H9 (cell line): ENCODE results near the gene IFT81. TPM values are rescaled to one million over a fixed set of nuclear protein-coding genes. Genes with fewer than 3 reads are reported as not detected.

Experiments used
- DNase-seq: peaks from one replicate; pipeline ENCODE4 v3.0.0-alpha.2; 2017
- H2AFZ ChIP-seq: one replicate; pipeline ENCODE4 v1.6.1; 2013; ENCODE audit warnings: mild to moderate bottlenecking, low read length, control low read depth, moderate library complexity
- H2AK5ac ChIP-seq: 2 replicates; pipeline ENCODE4 v1.6.1; 2013; ENCODE audit warnings: low read length, control low read depth, mixed read lengths; ENCODE audit not compliant: insufficient read length
- H2BK120ac ChIP-seq: one replicate; pipeline ENCODE4 v1.6.1; 2013; ENCODE audit warnings: low read depth, mild to moderate bottlenecking, low read length, control low read depth, inconsistent platforms; ENCODE audit not compliant: poor library complexity, severe bottlenecking
- H2BK12ac ChIP-seq: 2 replicates; pipeline ENCODE4 v1.6.1; 2013; ENCODE audit warnings: low read length, control low read depth, mixed read lengths, low read depth; ENCODE audit not compliant: insufficient read length
- H2BK15ac ChIP-seq: 2 replicates; pipeline ENCODE4 v1.6.1; 2013; ENCODE audit warnings: low read depth, low read length, control low read depth
- H2BK20ac ChIP-seq: one replicate; pipeline ENCODE4 v1.6.1; 2013; ENCODE audit warnings: low read depth, mild to moderate bottlenecking, low read length, control low read depth, inconsistent platforms; ENCODE audit not compliant: poor library complexity, severe bottlenecking
- H2BK5ac ChIP-seq: 2 replicates; pipeline ENCODE4 v1.6.1; 2013; ENCODE audit warnings: low read length, control low read depth, mixed read lengths; ENCODE audit not compliant: insufficient read length
- H3K14ac ChIP-seq: 2 replicates; pipeline ENCODE4 v1.6.1; 2013; ENCODE audit warnings: low read length, control low read depth; ENCODE audit not compliant: insufficient read depth
- H3K18ac ChIP-seq: 2 replicates; pipeline ENCODE4 v1.6.1; 2013; ENCODE audit warnings: low read depth, mild to moderate bottlenecking, mixed read lengths, low read length, control low read depth; ENCODE audit not compliant: insufficient read length
- H3K23ac ChIP-seq: 2 replicates; pipeline ENCODE4 v1.6.1; 2013; ENCODE audit warnings: low read length, control low read depth, mixed read lengths, low read depth; ENCODE audit not compliant: insufficient read length
- H3K23me2 ChIP-seq: 2 replicates; pipeline ENCODE4 v1.6.1; 2013; ENCODE audit warnings: low read depth, mild to moderate bottlenecking, mixed read lengths, low read length, control low read depth; ENCODE audit not compliant: insufficient read length, poor library complexity, severe bottlenecking
- H3K27ac ChIP-seq: 2 replicates; pipeline ENCODE4 v1.5.1; 2013; ENCODE audit warnings: low read length, control low read depth, mixed read lengths, low read depth; ENCODE audit not compliant: insufficient read length
- H3K27me3 ChIP-seq: 2 replicates; pipeline ENCODE4 v1.6.1; 2013; ENCODE audit warnings: low read length, control low read depth, inconsistent platforms; ENCODE audit not compliant: insufficient read depth
- H3K4ac ChIP-seq: 2 replicates; pipeline ENCODE4 v1.6.1; 2013; ENCODE audit warnings: low read depth, mild to moderate bottlenecking, control low read depth, inconsistent platforms, low read length, moderate library complexity
- H3K4me1 ChIP-seq: 2 replicates; pipeline ENCODE4 v1.6.1; 2013; ENCODE audit warnings: low read length, control low read depth, inconsistent platforms; ENCODE audit not compliant: insufficient read depth
- H3K4me2 ChIP-seq: 2 replicates; pipeline ENCODE4 v1.6.1; 2013; ENCODE audit warnings: low read length, control low read depth, mixed read lengths; ENCODE audit not compliant: insufficient read length, insufficient read depth
- H3K56ac ChIP-seq: 2 replicates; pipeline ENCODE4 v1.6.1; 2013; ENCODE audit warnings: low read depth, mild to moderate bottlenecking, mixed read lengths, low read length, control low read depth; ENCODE audit not compliant: insufficient read length
- H3K79me1 ChIP-seq: 2 replicates; pipeline ENCODE4 v1.6.1; 2013; ENCODE audit warnings: low read depth, mild to moderate bottlenecking, moderate library complexity, low read length, control low read depth, inconsistent platforms; ENCODE audit not compliant: insufficient read depth, poor library complexity, severe bottlenecking
- H3K79me2 ChIP-seq: 2 replicates; pipeline ENCODE4 v1.6.1; 2013; ENCODE audit warnings: low read length, control low read depth, inconsistent platforms; ENCODE audit not compliant: insufficient read depth
- H3K9ac ChIP-seq: 2 replicates; pipeline ENCODE4 v1.6.1; 2013; ENCODE audit warnings: low read length, control low read depth, mixed read lengths; ENCODE audit not compliant: insufficient read length; ENCODE audit errors: extremely low read depth
- H3K9me3 ChIP-seq: one replicate; pipeline ENCODE4 v1.6.1; 2013; ENCODE audit warnings: low read depth, low read length, inconsistent platforms; ENCODE audit not compliant: control insufficient read depth
- H3T11ph ChIP-seq: one replicate; pipeline ENCODE4 v1.6.1; 2013; ENCODE audit warnings: mild to moderate bottlenecking, low read length, control low read depth, inconsistent platforms
- H4K20me1 ChIP-seq: one replicate; pipeline ENCODE4 v1.6.1; 2013; ENCODE audit not compliant: control insufficient read depth, insufficient read length, insufficient read depth
- H4K5ac ChIP-seq: 2 replicates; pipeline ENCODE4 v1.6.1; 2013; ENCODE audit warnings: low read depth, mild to moderate bottlenecking, mixed read lengths, low read length, control low read depth; ENCODE audit not compliant: insufficient read length
- H4K8ac ChIP-seq: replicated peaks from 2 replicates; pipeline ENCODE4 v1.6.1; 2013; ENCODE audit warnings: low read length, control low read depth, mixed read lengths, low read depth; ENCODE audit not compliant: insufficient read length
- H4K91ac ChIP-seq: 2 replicates; pipeline ENCODE4 v1.6.1; 2013; ENCODE audit warnings: low read depth, mild to moderate bottlenecking, moderate library complexity, mixed read lengths, low read length, control low read depth; ENCODE audit not compliant: insufficient read length
- H3K27ac Mint-ChIP-seq, 3 experiments: 2 replicates in 2 of 3; 3 replicates in 1 of 3; pipeline ENCODE4 v1.8.0; 2020 to 2021; ENCODE audit warnings: mixed read lengths in 3 of 3, mild to moderate bottlenecking in 1 of 3, moderate library complexity in 1 of 3
- H3K27me3 Mint-ChIP-seq: 2 replicates; pipeline ENCODE4 v1.8.0; 2021; ENCODE audit warnings: low read depth, mild to moderate bottlenecking, moderate library complexity, mixed read lengths
- H3K36me3 Mint-ChIP-seq, 3 experiments: 2 replicates in 2 of 3; 3 replicates in 1 of 3; pipeline ENCODE4 v1.8.0; 2020 to 2021; ENCODE audit warnings: low read depth in 3 of 3, mixed read lengths in 3 of 3; ENCODE audit not compliant: insufficient read depth in 1 of 3
- H3K4me1 Mint-ChIP-seq, 2 experiments: 2 replicates each; pipeline ENCODE4 v1.8.0; 2020; ENCODE audit warnings: mixed read lengths in 2 of 2
- H3K4me3 Mint-ChIP-seq, 2 experiments: 2 replicates in 1 of 2; 3 replicates in 1 of 2; pipeline ENCODE4 v1.8.0; 2020 to 2021; ENCODE audit warnings: mild to moderate bottlenecking in 2 of 2, mixed read lengths in 2 of 2, moderate library complexity in 1 of 2
- H3K9me3 Mint-ChIP-seq, 2 experiments: 2 replicates in 1 of 2; 3 replicates in 1 of 2; pipeline ENCODE4 v1.8.0; 2020; ENCODE audit warnings: mild to moderate bottlenecking in 2 of 2, mixed read lengths in 2 of 2, moderate library complexity in 1 of 2
- total RNA-seq: library from RNA; stranded (reverse); gene quantifications from 2 replicates; pipeline ENCODE4 v1.2.1, GENCODE V29; 2021
- TF ChIP-seq, protein P1 (sequence below): fragments of 200-600 bp; sonication (generic); conservative IDR thresholded peaks from 3 replicates; pipeline ENCODE4 v1.8.0; 2021; ENCODE audit warnings: antibody characterized with exemption, mild to moderate bottlenecking

Gene IFT81
- total RNA-seq, 1 experiment from 2014 or later, result 9.3 TPM

DNA sequence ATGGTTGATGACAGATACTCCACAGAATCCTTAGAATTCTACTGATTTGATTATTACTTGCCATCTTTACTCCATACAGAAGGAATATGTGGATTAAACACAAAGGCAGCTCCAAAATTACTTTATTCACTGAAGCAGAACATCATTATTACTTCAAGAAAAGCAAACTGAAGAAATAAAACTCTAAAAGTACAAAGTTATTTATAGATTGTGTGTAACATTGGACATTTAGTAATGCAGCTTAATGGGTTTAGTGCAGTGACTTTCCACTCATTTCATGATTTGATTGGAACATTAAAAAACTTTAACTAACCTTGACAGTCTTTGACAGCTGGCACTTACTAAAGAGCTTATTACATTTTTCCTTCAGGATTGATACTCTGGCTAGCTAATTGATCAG, 97.9 kb downstream of the IFT81 start:
- no peak overlapping the region for H2AFZ ChIP-seq
- H4K8ac ChIP-seq, result no peak overlapping the region
- TF ChIP-seq, protein P1, sequence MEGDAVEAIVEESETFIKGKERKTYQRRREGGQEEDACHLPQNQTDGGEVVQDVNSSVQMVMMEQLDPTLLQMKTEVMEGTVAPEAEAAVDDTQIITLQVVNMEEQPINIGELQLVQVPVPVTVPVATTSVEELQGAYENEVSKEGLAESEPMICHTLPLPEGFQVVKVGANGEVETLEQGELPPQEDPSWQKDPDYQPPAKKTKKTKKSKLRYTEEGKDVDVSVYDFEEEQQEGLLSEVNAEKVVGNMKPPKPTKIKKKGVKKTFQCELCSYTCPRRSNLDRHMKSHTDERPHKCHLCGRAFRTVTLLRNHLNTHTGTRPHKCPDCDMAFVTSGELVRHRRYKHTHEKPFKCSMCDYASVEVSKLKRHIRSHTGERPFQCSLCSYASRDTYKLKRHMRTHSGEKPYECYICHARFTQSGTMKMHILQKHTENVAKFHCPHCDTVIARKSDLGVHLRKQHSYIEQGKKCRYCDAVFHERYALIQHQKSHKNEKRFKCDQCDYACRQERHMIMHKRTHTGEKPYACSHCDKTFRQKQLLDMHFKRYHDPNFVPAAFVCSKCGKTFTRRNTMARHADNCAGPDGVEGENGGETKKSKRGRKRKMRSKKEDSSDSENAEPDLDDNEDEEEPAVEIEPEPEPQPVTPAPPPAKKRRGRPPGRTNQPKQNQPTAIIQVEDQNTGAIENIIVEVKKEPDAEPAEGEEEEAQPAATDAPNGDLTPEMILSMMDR, result no peak
- no peaks in the 10 kb centered on the region for H3K4me1 ChIP-seq
- H3K56ac ChIP-seq, result no peak overlapping the region
- no peak overlapping the region for H2AK5ac ChIP-seq
- H4K91ac ChIP-seq, result no peak overlapping the region
- H2BK120ac ChIP-seq, result no peak overlapping the region
- H3K23me2 ChIP-seq, result no peaks in the 10 kb centered on the region
- Mint-ChIP-seq H3K4me3 (no peak overlapping the region), H3K27ac (no peak overlapping the region), H3K27me3 (no peaks in the 10 kb centered on the region), H3K36me3 (peaks cover 0 to 5% (median 1%) of the 10 kb centered on the region in 3 experiments; a peak in 3 of 7 replicates), H3K4me1 (peaks cover 0 to 5% of the 10 kb centered on the region in 2 experiments; a peak in 1 of 4 replicates), H3K9me3 (no peaks in the 10 kb centered on the region)
- H3K27me3 ChIP-seq, result no peaks in the 10 kb centered on the region
- H3K23ac ChIP-seq, result no peak overlapping the region
- H3K79me1 ChIP-seq, result no peaks in the 10 kb centered on the region
- H3K27ac ChIP-seq, result no peak overlapping the region
- H2BK15ac ChIP-seq, result no peak overlapping the region
- no peak overlapping the region for H3K4ac ChIP-seq
- H2BK5ac ChIP-seq, result no peak overlapping the region
- H4K20me1 ChIP-seq, result no peaks in the 10 kb centered on the region
- no peak overlapping the region for H2BK12ac ChIP-seq
- DNase-seq, result no peak
- H3K9ac ChIP-seq, result no peak overlapping the region
- H2BK20ac ChIP-seq, result no peak overlapping the region
- H3K4me2 ChIP-seq, result no peak overlapping the region
- H3K14ac ChIP-seq, result no peak overlapping the region
- H3K79me2 ChIP-seq, result no peaks in the 10 kb centered on the region
- H3K9me3 ChIP-seq, result no peaks in the 10 kb centered on the region
- H3K18ac ChIP-seq, result no peak overlapping the region
- no peak overlapping the region for H3T11ph ChIP-seq
- H4K5ac ChIP-seq, result no peak overlapping the region
